ENCODE measurements around the gene HBD.
"Not testable (repeated sequence)": the region's sequence is repeated elsewhere in the genome, so short reads cannot be mapped to it uniquely, and the experiment has no call there.

Gene HBD

GRCh38 chr11:5234381-5234834 lies at the start of gene HBD:
Gene HBD, minus strand, starts transcription at chr11:5234483. Its CDS starts 50 bp downstream, at chr11:5234433.
- H3K4me3 ChIP-seq, result no peak within 1 kb of the TSS
- no peak within 1 kb of the TSS for H3K27ac ChIP-seq

- Histone ChIP-seq H3K27ac (no peak overlapping the region), H3K4me3 (no peak overlapping the region)
Measured at GRCh38 chr11:5283882-5284281, 49.6 kb upstream of the HBD start.

- Histone ChIP-seq H3K4me3 (no peak overlapping the region), H3K27ac (no peak overlapping the region)
Measured at GRCh38 chr11:5283086-5283485, 48.8 kb upstream of the HBD start.

- H3K4me3 ChIP-seq, result no peak overlapping the region
- no peak overlapping the region for H3K27ac ChIP-seq
Measured at GRCh38 chr11:5282628-5283027, 48.3 kb upstream of the HBD start.

GRCh38 chr11:5281596-5281995 lies 47.3 kb upstream of the HBD start:
- Histone ChIP-seq H3K4me3 (no peak overlapping the region), H3K27ac (no peak overlapping the region)

GRCh38 chr11:5280582-5281102 lies 46.4 kb upstream of the HBD start:
- H3K4me3 ChIP-seq, result no peak overlapping the region
- H3K27ac ChIP-seq, result no peak overlapping the region

- no peak overlapping the region for H3K4me3 ChIP-seq
- no peak overlapping the region for H3K27ac ChIP-seq
Measured at GRCh38 chr11:5279471-5280090, 45.3 kb upstream of the HBD start.

- H3K4me3 ChIP-seq, result no peak overlapping the region
- H3K27ac ChIP-seq, result no peak overlapping the region
Measured at GRCh38 chr11:5277807-5278382, 43.6 kb upstream of the HBD start.

GRCh38 chr11:5276697-5277096 lies 42.4 kb upstream of the HBD start:
- Histone ChIP-seq H3K27ac (no peak overlapping the region), H3K4me3 (no peak overlapping the region)

GRCh38 chr11:5275369-5276110 lies 41.3 kb upstream of the HBD start:
- Histone ChIP-seq H3K27ac (no peak overlapping the region), H3K4me3 (no peak overlapping the region)

- Histone ChIP-seq H3K4me3 (no peak overlapping the region), H3K27ac (no peak overlapping the region)
Measured at GRCh38 chr11:5274395-5274794, 40.1 kb upstream of the HBD start.

GRCh38 chr11:5272395-5273017 lies 38.2 kb upstream of the HBD start:
- no peak overlapping the region for H3K27ac ChIP-seq
- H3K4me3 ChIP-seq, result no peak overlapping the region

- no peak within 1 kb of the TSS for H3K27ac ChIP-seq
- no peak within 1 kb of the TSS for H3K4me3 ChIP-seq
Measured at GRCh38 chr11:5269715-5270147, 35.4 kb upstream of the HBD start, which contains the start of gene HBE1. Gene HBE1, minus strand, starts transcription at chr11:5269945. Its CDS starts 55 bp downstream, at chr11:5269890.

GRCh38 chr11:5267033-5267563 lies 32.8 kb upstream of the HBD start:
- Histone ChIP-seq H3K27ac (no peak overlapping the region), H3K4me3 (no peak overlapping the region)

- H3K27ac ChIP-seq, result no peak overlapping the region
- H3K4me3 ChIP-seq, result no peak overlapping the region
Measured at GRCh38 chr11:5266609-5267008, 32.3 kb upstream of the HBD start.

GRCh38 chr11:5265832-5266231 lies 31.5 kb upstream of the HBD start:
- H3K27ac ChIP-seq, result no peak overlapping the region
- no peak overlapping the region for H3K4me3 ChIP-seq

- H3K4me3 ChIP-seq, result no peak overlapping the region
- no peak overlapping the region for H3K27ac ChIP-seq
Measured at GRCh38 chr11:5258543-5259262, 24.4 kb upstream of the HBD start.

- no peak overlapping the region for H3K27ac ChIP-seq
- H3K4me3 ChIP-seq, result no peak overlapping the region
Measured at GRCh38 chr11:5257296-5257695, 23.0 kb upstream of the HBD start.

- H3K27ac ChIP-seq, H3K4me3 ChIP-seq: not testable (repeated sequence)
Measured at GRCh38 chr11:5254646-5255413, 20.5 kb upstream of the HBD start, which contains the start of gene HBG2. Gene HBG2, minus strand, starts transcription at chr11:5254781. Its CDS starts 53 bp downstream, at chr11:5254728.
